H9 (cell line): ENCODE results near the gene HLA-DMA. TPM values are rescaled to one million over a fixed set of nuclear protein-coding genes. Genes with fewer than 3 reads are reported as not detected.

Source experiments
- DNase-seq: peaks from one replicate; pipeline ENCODE4 v3.0.0-alpha.2; 2017
- H2AFZ ChIP-seq: one replicate; pipeline ENCODE4 v1.6.1; 2013; ENCODE audit warnings: mild to moderate bottlenecking, low read length, control low read depth, moderate library complexity
- H2AK5ac ChIP-seq: 2 replicates; pipeline ENCODE4 v1.6.1; 2013; ENCODE audit warnings: low read length, control low read depth, mixed read lengths; ENCODE audit not compliant: insufficient read length
- H2BK120ac ChIP-seq: one replicate; pipeline ENCODE4 v1.6.1; 2013; ENCODE audit warnings: low read depth, mild to moderate bottlenecking, low read length, control low read depth, inconsistent platforms; ENCODE audit not compliant: poor library complexity, severe bottlenecking
- H2BK12ac ChIP-seq: 2 replicates; pipeline ENCODE4 v1.6.1; 2013; ENCODE audit warnings: low read length, control low read depth, mixed read lengths, low read depth; ENCODE audit not compliant: insufficient read length
- H2BK15ac ChIP-seq: 2 replicates; pipeline ENCODE4 v1.6.1; 2013; ENCODE audit warnings: low read depth, low read length, control low read depth
- H2BK20ac ChIP-seq: one replicate; pipeline ENCODE4 v1.6.1; 2013; ENCODE audit warnings: low read depth, mild to moderate bottlenecking, low read length, control low read depth, inconsistent platforms; ENCODE audit not compliant: poor library complexity, severe bottlenecking
- H2BK5ac ChIP-seq: 2 replicates; pipeline ENCODE4 v1.6.1; 2013; ENCODE audit warnings: low read length, control low read depth, mixed read lengths; ENCODE audit not compliant: insufficient read length
- H3K14ac ChIP-seq: 2 replicates; pipeline ENCODE4 v1.6.1; 2013; ENCODE audit warnings: low read length, control low read depth; ENCODE audit not compliant: insufficient read depth
- H3K18ac ChIP-seq: 2 replicates; pipeline ENCODE4 v1.6.1; 2013; ENCODE audit warnings: low read depth, mild to moderate bottlenecking, mixed read lengths, low read length, control low read depth; ENCODE audit not compliant: insufficient read length
- H3K23ac ChIP-seq: 2 replicates; pipeline ENCODE4 v1.6.1; 2013; ENCODE audit warnings: low read length, control low read depth, mixed read lengths, low read depth; ENCODE audit not compliant: insufficient read length
- H3K23me2 ChIP-seq: 2 replicates; pipeline ENCODE4 v1.6.1; 2013; ENCODE audit warnings: low read depth, mild to moderate bottlenecking, mixed read lengths, low read length, control low read depth; ENCODE audit not compliant: insufficient read length, poor library complexity, severe bottlenecking
- H3K27ac ChIP-seq: 2 replicates; pipeline ENCODE4 v1.5.1; 2013; ENCODE audit warnings: low read length, control low read depth, mixed read lengths, low read depth; ENCODE audit not compliant: insufficient read length
- H3K27me3 ChIP-seq: 2 replicates; pipeline ENCODE4 v1.6.1; 2013; ENCODE audit warnings: low read length, control low read depth, inconsistent platforms; ENCODE audit not compliant: insufficient read depth
- H3K4ac ChIP-seq: 2 replicates; pipeline ENCODE4 v1.6.1; 2013; ENCODE audit warnings: low read depth, mild to moderate bottlenecking, control low read depth, inconsistent platforms, low read length, moderate library complexity
- H3K4me1 ChIP-seq: 2 replicates; pipeline ENCODE4 v1.6.1; 2013; ENCODE audit warnings: low read length, control low read depth, inconsistent platforms; ENCODE audit not compliant: insufficient read depth
- H3K4me2 ChIP-seq: 2 replicates; pipeline ENCODE4 v1.6.1; 2013; ENCODE audit warnings: low read length, control low read depth, mixed read lengths; ENCODE audit not compliant: insufficient read length, insufficient read depth
- H3K56ac ChIP-seq: 2 replicates; pipeline ENCODE4 v1.6.1; 2013; ENCODE audit warnings: low read depth, mild to moderate bottlenecking, mixed read lengths, low read length, control low read depth; ENCODE audit not compliant: insufficient read length
- H3K79me1 ChIP-seq: 2 replicates; pipeline ENCODE4 v1.6.1; 2013; ENCODE audit warnings: low read depth, mild to moderate bottlenecking, moderate library complexity, low read length, control low read depth, inconsistent platforms; ENCODE audit not compliant: insufficient read depth, poor library complexity, severe bottlenecking
- H3K79me2 ChIP-seq: 2 replicates; pipeline ENCODE4 v1.6.1; 2013; ENCODE audit warnings: low read length, control low read depth, inconsistent platforms; ENCODE audit not compliant: insufficient read depth
- H3K9ac ChIP-seq: 2 replicates; pipeline ENCODE4 v1.6.1; 2013; ENCODE audit warnings: low read length, control low read depth, mixed read lengths; ENCODE audit not compliant: insufficient read length; ENCODE audit errors: extremely low read depth
- H3K9me3 ChIP-seq: one replicate; pipeline ENCODE4 v1.6.1; 2013; ENCODE audit warnings: low read depth, low read length, inconsistent platforms; ENCODE audit not compliant: control insufficient read depth
- H3T11ph ChIP-seq: one replicate; pipeline ENCODE4 v1.6.1; 2013; ENCODE audit warnings: mild to moderate bottlenecking, low read length, control low read depth, inconsistent platforms
- H4K20me1 ChIP-seq: one replicate; pipeline ENCODE4 v1.6.1; 2013; ENCODE audit not compliant: control insufficient read depth, insufficient read length, insufficient read depth
- H4K5ac ChIP-seq: 2 replicates; pipeline ENCODE4 v1.6.1; 2013; ENCODE audit warnings: low read depth, mild to moderate bottlenecking, mixed read lengths, low read length, control low read depth; ENCODE audit not compliant: insufficient read length
- H4K8ac ChIP-seq: replicated peaks from 2 replicates; pipeline ENCODE4 v1.6.1; 2013; ENCODE audit warnings: low read length, control low read depth, mixed read lengths, low read depth; ENCODE audit not compliant: insufficient read length
- H4K91ac ChIP-seq: 2 replicates; pipeline ENCODE4 v1.6.1; 2013; ENCODE audit warnings: low read depth, mild to moderate bottlenecking, moderate library complexity, mixed read lengths, low read length, control low read depth; ENCODE audit not compliant: insufficient read length
- H3K27ac Mint-ChIP-seq, 3 experiments: 2 replicates in 2 of 3; 3 replicates in 1 of 3; pipeline ENCODE4 v1.8.0; 2020 to 2021; ENCODE audit warnings: mixed read lengths in 3 of 3, mild to moderate bottlenecking in 1 of 3, moderate library complexity in 1 of 3
- H3K27me3 Mint-ChIP-seq: 2 replicates; pipeline ENCODE4 v1.8.0; 2021; ENCODE audit warnings: low read depth, mild to moderate bottlenecking, moderate library complexity, mixed read lengths
- H3K36me3 Mint-ChIP-seq, 3 experiments: 2 replicates in 2 of 3; 3 replicates in 1 of 3; pipeline ENCODE4 v1.8.0; 2020 to 2021; ENCODE audit warnings: low read depth in 3 of 3, mixed read lengths in 3 of 3; ENCODE audit not compliant: insufficient read depth in 1 of 3
- H3K4me1 Mint-ChIP-seq, 2 experiments: 2 replicates each; pipeline ENCODE4 v1.8.0; 2020; ENCODE audit warnings: mixed read lengths in 2 of 2
- H3K4me3 Mint-ChIP-seq, 2 experiments: 2 replicates in 1 of 2; 3 replicates in 1 of 2; pipeline ENCODE4 v1.8.0; 2020 to 2021; ENCODE audit warnings: mild to moderate bottlenecking in 2 of 2, mixed read lengths in 2 of 2, moderate library complexity in 1 of 2
- H3K9me3 Mint-ChIP-seq, 2 experiments: 2 replicates in 1 of 2; 3 replicates in 1 of 2; pipeline ENCODE4 v1.8.0; 2020; ENCODE audit warnings: mild to moderate bottlenecking in 2 of 2, mixed read lengths in 2 of 2, moderate library complexity in 1 of 2
- WGBS: extraction: QIAGEN DNeasy Blood & Tissue Kit; methylation state at CpG from one replicate; pipeline ENCODE4 v1.1.7; 2013; ENCODE audit warnings: missing lambda C conversion rate, low lambda C conversion rate, mixed read lengths; ENCODE audit not compliant: insufficient read length; ENCODE audit errors: extremely low coverage; 5-methylcytosine and 5-hydroxymethylcytosine counted together
- total RNA-seq: library from RNA; stranded (reverse); gene quantifications from 2 replicates; pipeline ENCODE4 v1.2.1, GENCODE V29; 2021
- TF ChIP-seq, protein P1 (sequence below): fragments of 200-600 bp; sonication (generic); conservative IDR thresholded peaks from 3 replicates; pipeline ENCODE4 v1.8.0; 2021; ENCODE audit warnings: antibody characterized with exemption, mild to moderate bottlenecking

Gene HLA-DMA
- total RNA-seq, 1 experiment from 2014 or later: 7.5 TPM

DNA sequence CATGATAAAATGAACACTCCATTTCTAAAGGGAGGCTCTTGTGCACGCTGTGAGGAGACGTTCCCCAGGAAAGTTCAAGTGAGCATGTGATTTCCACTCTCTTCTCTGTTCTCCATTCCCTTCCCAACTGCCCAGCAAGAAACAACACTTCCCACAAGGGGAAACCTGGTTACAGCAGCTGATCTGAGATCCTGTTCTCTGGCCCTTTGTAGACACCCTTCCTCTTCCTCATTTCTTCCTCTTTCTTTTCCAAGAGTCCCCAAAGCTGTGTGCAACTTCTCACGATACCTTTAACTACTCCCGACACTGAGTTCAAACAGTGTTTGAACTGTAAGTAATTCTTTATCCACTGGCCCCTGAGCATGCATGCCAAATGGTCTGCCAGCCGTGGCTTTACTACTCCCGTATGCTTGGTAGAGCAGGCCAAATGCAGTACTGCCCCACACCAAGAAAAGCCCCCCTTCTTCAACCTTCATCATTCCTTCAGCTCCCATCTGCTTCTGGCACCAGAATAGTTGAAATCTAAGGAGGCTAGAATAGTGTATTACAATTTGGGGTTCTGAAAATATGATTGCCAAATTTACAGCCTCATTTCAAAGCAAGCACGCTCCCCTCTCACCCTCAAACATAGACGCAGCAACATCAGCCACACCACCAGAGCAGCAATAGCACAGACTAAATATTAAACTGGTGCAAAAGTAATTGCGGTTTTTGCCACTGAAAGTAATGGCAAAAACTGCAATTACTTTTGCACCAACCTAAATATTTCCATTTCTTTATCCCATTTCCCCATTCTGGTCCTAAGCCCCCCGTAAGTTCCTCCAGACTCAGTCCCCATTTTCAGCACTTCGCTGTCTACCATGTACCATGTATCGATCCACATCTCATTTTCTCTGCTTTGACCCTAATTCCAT is 16.4 kb downstream of the HLA-DMA start:
- no peaks in the 10 kb centered on the region for H3K4me1 ChIP-seq
- H3K79me2 ChIP-seq: no peaks in the 10 kb centered on the region
- no CpG with 5 or more reads among the region's 12 CpGs for WGBS
- H4K5ac ChIP-seq: no peak overlapping the region
- H3K23me2 ChIP-seq: no peaks in the 10 kb centered on the region
- TF ChIP-seq, protein P1, sequence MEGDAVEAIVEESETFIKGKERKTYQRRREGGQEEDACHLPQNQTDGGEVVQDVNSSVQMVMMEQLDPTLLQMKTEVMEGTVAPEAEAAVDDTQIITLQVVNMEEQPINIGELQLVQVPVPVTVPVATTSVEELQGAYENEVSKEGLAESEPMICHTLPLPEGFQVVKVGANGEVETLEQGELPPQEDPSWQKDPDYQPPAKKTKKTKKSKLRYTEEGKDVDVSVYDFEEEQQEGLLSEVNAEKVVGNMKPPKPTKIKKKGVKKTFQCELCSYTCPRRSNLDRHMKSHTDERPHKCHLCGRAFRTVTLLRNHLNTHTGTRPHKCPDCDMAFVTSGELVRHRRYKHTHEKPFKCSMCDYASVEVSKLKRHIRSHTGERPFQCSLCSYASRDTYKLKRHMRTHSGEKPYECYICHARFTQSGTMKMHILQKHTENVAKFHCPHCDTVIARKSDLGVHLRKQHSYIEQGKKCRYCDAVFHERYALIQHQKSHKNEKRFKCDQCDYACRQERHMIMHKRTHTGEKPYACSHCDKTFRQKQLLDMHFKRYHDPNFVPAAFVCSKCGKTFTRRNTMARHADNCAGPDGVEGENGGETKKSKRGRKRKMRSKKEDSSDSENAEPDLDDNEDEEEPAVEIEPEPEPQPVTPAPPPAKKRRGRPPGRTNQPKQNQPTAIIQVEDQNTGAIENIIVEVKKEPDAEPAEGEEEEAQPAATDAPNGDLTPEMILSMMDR: no peak
- no peak overlapping the region for H2BK5ac ChIP-seq
- peaks cover 18% of the 10 kb centered on the region for H3K27me3 Mint-ChIP-seq
- no peak overlapping the region for H3K18ac ChIP-seq
- no peak for DNase-seq
- H4K20me1 ChIP-seq: peaks cover 2% of the 10 kb centered on the region
- H2BK12ac ChIP-seq: no peak overlapping the region
- H3K36me3 Mint-ChIP-seq: no peaks in the 10 kb centered on the region
- H3K27me3 ChIP-seq: no peaks in the 10 kb centered on the region
- no peaks in the 10 kb centered on the region for H3K79me1 ChIP-seq
- H3K27ac ChIP-seq: no peak overlapping the region
- no peaks in the 10 kb centered on the region for H3K9me3 ChIP-seq
- H3K27ac Mint-ChIP-seq: no peak overlapping the region; a peak in 1 of 7 replicates
- H3K4ac ChIP-seq: no peak overlapping the region
- H3K4me2 ChIP-seq: no peak overlapping the region
- no peak overlapping the region for H3K4me3 Mint-ChIP-seq
- H3K4me1 Mint-ChIP-seq: peaks cover 8 to 10% of the 10 kb centered on the region in 2 experiments
- H4K8ac ChIP-seq: no peak overlapping the region
- no peak overlapping the region for H3T11ph ChIP-seq
- H2BK20ac ChIP-seq: no peak overlapping the region
- no peak overlapping the region for H2BK15ac ChIP-seq
- no peaks in the 10 kb centered on the region for H3K9me3 Mint-ChIP-seq
- H3K23ac ChIP-seq: no peak overlapping the region
- H2AK5ac ChIP-seq: no peak overlapping the region
- no peak overlapping the region for H3K9ac ChIP-seq
- H3K14ac ChIP-seq: no peak overlapping the region
- no peak overlapping the region for H4K91ac ChIP-seq
- no peak overlapping the region for H2AFZ ChIP-seq
- no peak overlapping the region for H3K56ac ChIP-seq
- no peak overlapping the region for H2BK120ac ChIP-seq
